Activated CD8-positive, alpha-beta T cell treated with anti-CD3 and anti-CD28 coated beads for 36 hours (primary cell): ENCODE data around the gene ZC3H12D. TPM values are rescaled to one million over a fixed set of nuclear protein-coding genes. Genes with fewer than 3 reads are reported as not detected.
A peak's percentile ranks its signal among the peaks of the same experiment; 100 is the strongest.

Experiments used
- ATAC-seq: fragments of 200-7000 bp; cut with Tn5 transposase; one replicate; pipeline ENCODE4 v1.10.0; 2021; ENCODE audit warnings: mild to moderate bottlenecking, moderate library complexity
- CTCF ChIA-PET: fragments of 350-600 bp; sonication (Branson Sonifier 250); formaldehyde crosslinking; loops from one replicate; lab custom pipeline; 2021; ENCODE audit warnings: antibody characterized with exemption; lab: Charles Lee
- POLR2A ChIA-PET: fragments of 350-600 bp; sonication (Branson Sonifier 250); formaldehyde crosslinking; loops from one replicate; lab custom pipeline; 2021; ENCODE audit warnings: antibody characterized with exemption; lab: Charles Lee
- DNase-seq: peaks from one replicate; pipeline ENCODE4 v3.0.0-alpha.2; 2020
- H3K27ac Mint-ChIP-seq: one replicate; pipeline ENCODE4 v1.8.0; 2021; ENCODE audit warnings: mild to moderate bottlenecking, mixed read lengths
- H3K27me3 Mint-ChIP-seq: one replicate; pipeline ENCODE4 v1.8.0; 2021; ENCODE audit warnings: mixed read lengths
- H3K36me3 Mint-ChIP-seq: one replicate; pipeline ENCODE4 v1.8.0; 2021; ENCODE audit warnings: low read depth, mixed read lengths
- H3K4me1 Mint-ChIP-seq: one replicate; pipeline ENCODE4 v1.8.0; 2021; ENCODE audit warnings: low read depth, mixed read lengths
- H3K4me3 Mint-ChIP-seq: one replicate; pipeline ENCODE4 v1.8.0; 2021; ENCODE audit warnings: mild to moderate bottlenecking, moderate library complexity, mixed read lengths
- H3K9me3 Mint-ChIP-seq: one replicate; pipeline ENCODE4 v1.8.0; 2021; ENCODE audit warnings: mixed read lengths
- CTCF ChIP-seq: fragments of 200-600 bp; IDR thresholded peaks from one replicate; pipeline ENCODE4 v1.8.0; 2022; ENCODE audit warnings: antibody characterized with exemption, mild to moderate bottlenecking
- intact Hi-C: fragments of 100-400 bp; cut with micrococcal nuclease; formaldehyde crosslinking; loops from one replicate; pipeline ENCODE4 v1.10.0; 2022
- total RNA-seq, 2 experiments: library from RNA; stranded (reverse); gene quantifications; one replicate each; pipeline ENCODE4 v1.2.3, GENCODE V29; 2021

The ZC3H12D gene
- total RNA-seq, 2 experiments from 2014 or later = 37.7 to 39.0 TPM

DNA sequence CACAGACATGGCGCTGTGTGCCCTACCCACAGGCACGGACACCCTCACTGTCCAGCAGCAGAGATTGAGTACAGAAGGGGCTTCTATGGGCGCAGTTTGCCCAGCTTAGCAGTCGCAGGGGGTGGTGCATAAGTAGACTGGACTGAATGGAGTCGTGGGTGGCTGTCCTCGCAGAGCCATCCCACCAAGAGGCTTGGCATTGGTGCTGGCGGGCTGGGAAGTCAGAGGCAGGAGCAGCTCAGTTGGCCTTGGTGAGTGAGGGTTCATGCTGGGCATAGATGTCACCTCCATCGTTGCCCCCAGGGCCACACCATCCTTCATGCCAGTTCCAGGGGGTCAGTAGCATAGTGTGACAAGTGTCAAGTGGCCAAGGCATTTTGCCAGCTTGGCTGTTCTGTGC lies 59.6 kb downstream of the ZC3H12D start:
- intact Hi-C loops = no loop called here
- TF ChIP-seq CTCF = no peak
- H3K9me3 Mint-ChIP-seq = no peaks in the 10 kb centered on the region
- no peak for DNase-seq
- ATAC-seq = no peak
- no peak overlapping the region for H3K4me3 Mint-ChIP-seq
- H3K27me3 Mint-ChIP-seq = no peaks in the 10 kb centered on the region
- no peak overlapping the region for H3K27ac Mint-ChIP-seq
- POLR2A ChIA-PET = interaction anchor here (0.6 kb wide), 1 partner anchor 30 kb away, joined by 3 read pairs; no protein-coding TSS in a partner anchor
- H3K36me3 Mint-ChIP-seq = no peaks in the 10 kb centered on the region
- H3K4me1 Mint-ChIP-seq = peaks cover 4% of the 10 kb centered on the region
- CTCF ChIA-PET = interaction anchor here (1.5 to 1.9 kb wide), 2 partner anchors 92 to 343 kb away, joined by 4 read pairs; no protein-coding TSS in a partner anchor

GRCh38 chr6:149423964-149424440 lies 60.8 kb downstream of the ZC3H12D start:
- H3K9me3 Mint-ChIP-seq = no peaks in the 10 kb centered on the region
- H3K27ac Mint-ChIP-seq = no peak overlapping the region
- no peak overlapping the region for H3K4me3 Mint-ChIP-seq
- TF ChIP-seq CTCF = no peak
- DNase-seq (no peak), ATAC-seq (no peak)
- no peaks in the 10 kb centered on the region for H3K27me3 Mint-ChIP-seq
- H3K36me3 Mint-ChIP-seq = no peaks in the 10 kb centered on the region
- H3K4me1 Mint-ChIP-seq = peaks cover 8% of the 10 kb centered on the region
- ChIA-PET POLR2A (interaction anchor here (1.2 kb wide), 2 partner anchors 9 to 292 kb away, joined by 3 read pairs; no protein-coding TSS in a partner anchor), CTCF (interaction anchor here (1.0 to 8.9 kb wide), 6 partner anchors 8 to 395 kb away, joined by 3 to 62 read pairs (median 4); no protein-coding TSS in a partner anchor)
- intact Hi-C loops = no loop called here

DNA sequence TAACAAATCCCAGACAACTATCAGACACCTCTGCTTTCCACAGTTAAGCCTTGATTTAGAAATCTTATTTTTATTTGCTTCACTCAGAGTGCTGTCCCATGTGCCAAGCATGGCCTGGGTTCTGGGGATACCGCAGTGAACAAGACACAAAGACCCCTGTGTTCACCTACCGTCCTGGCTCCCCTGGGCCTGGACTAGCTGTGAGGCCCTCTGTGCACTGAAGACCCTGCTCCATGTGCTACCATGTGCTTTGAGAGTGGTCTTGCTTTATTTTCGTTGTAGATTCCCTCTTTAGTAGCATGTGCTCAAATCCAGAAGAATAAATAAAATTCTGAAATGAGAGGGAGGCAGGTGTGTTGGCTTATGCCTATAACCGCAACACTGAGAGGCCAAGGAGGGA lies 62.2 kb downstream of the ZC3H12D start:
- ATAC-seq = no peak
- ChIA-PET CTCF (interaction anchor here (1.2 to 8.9 kb wide), 3 partner anchors 10 to 342 kb away, joined by 3 to 62 read pairs (median 4); no protein-coding TSS in a partner anchor), POLR2A (no interaction called here)
- Mint-ChIP-seq H3K27ac (no peak overlapping the region), H3K4me3 (no peak overlapping the region), H3K9me3 (no peaks in the 10 kb centered on the region), H3K4me1 (peaks cover 8% of the 10 kb centered on the region), H3K27me3 (no peaks in the 10 kb centered on the region), H3K36me3 (no peaks in the 10 kb centered on the region)
- intact Hi-C loops = no loop called here
- no peak for DNase-seq
- TF ChIP-seq CTCF = no peak

GRCh38 chr6:149421132-149421531 lies 63.7 kb downstream of the ZC3H12D start:
- ATAC-seq = peak; percentile 55
- Mint-ChIP-seq H3K4me3 (no peak overlapping the region), H3K36me3 (no peaks in the 10 kb centered on the region), H3K4me1 (peaks cover 8% of the 10 kb centered on the region), H3K27ac (no peak overlapping the region), H3K9me3 (peaks cover 4% of the 10 kb centered on the region), H3K27me3 (no peaks in the 10 kb centered on the region)
- CTCF ChIA-PET = interaction anchor here (0.8 to 8.9 kb wide), 10 partner anchors 9 to 395 kb away, joined by 3 to 62 read pairs (median 3); no protein-coding TSS in a partner anchor
- POLR2A ChIA-PET = interaction anchor here (0.6 to 1.5 kb wide), 4 partner anchors 19 to 191 kb away, joined by 3 to 4 read pairs (median 3); no protein-coding TSS in a partner anchor
- no peak for TF ChIP-seq CTCF
- intact Hi-C loops = no loop called here
- DNase-seq = no peak
